Retinal pigment epithelial cell (primary cell): ENCODE data around the gene LAMA1.

Experiments used
- DNase-seq: peaks from one replicate; pipeline ENCODE4 v3.0.0-alpha.2; 2010; ENCODE audit warnings: low read depth
- H3K4me3 ChIP-seq: 2 replicates; pipeline ENCODE4 v1.5.1; 2011; ENCODE audit warnings: mild to moderate bottlenecking, low read length, control low read depth, moderate library complexity
- TF ChIP-seq, protein P1 (sequence below): conservative IDR thresholded peaks from 2 replicates; pipeline ENCODE4 v1.5.1; 2011; ENCODE audit warnings: low read depth, low read length, control low read depth, inconsistent platforms

The LAMA1 gene

DNA sequence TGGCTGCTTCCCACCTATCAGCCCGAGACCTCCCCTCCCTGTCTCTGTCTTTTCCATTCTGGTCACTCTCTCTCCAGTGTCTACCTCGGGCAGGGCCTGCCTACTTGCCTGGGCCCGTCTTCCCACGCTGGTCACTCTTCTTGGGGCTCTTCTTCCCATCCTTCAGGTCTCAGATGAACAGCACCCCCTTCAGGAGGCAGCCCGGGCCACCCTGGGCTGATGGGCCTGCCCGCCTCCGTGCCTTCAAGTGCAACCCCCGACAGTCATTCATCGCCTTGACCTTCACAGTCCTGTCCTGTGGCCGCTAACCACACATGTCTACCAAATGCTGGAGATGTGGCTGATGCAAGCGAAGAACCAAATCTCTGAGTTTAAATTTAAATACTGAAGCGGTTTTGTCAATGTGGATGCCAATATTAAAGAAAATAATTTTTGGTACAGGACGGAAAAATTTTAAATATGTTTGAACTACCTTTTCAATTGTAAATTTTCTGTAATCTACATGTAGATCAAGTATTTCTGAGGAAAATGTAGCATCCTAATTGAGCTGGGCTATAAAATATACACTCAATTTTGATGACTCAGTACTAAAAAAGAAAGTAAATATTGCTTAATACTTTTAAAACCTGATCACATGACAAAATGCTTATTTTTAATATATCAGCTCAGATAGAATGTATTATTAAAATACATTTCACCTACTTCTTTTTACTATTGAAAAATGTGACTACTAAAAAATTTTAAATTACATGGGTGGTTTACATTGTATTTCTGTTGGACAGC, 96.4 kb downstream of the LAMA1 start:
- DNase-seq, result no peak
- TF ChIP-seq, protein P1, sequence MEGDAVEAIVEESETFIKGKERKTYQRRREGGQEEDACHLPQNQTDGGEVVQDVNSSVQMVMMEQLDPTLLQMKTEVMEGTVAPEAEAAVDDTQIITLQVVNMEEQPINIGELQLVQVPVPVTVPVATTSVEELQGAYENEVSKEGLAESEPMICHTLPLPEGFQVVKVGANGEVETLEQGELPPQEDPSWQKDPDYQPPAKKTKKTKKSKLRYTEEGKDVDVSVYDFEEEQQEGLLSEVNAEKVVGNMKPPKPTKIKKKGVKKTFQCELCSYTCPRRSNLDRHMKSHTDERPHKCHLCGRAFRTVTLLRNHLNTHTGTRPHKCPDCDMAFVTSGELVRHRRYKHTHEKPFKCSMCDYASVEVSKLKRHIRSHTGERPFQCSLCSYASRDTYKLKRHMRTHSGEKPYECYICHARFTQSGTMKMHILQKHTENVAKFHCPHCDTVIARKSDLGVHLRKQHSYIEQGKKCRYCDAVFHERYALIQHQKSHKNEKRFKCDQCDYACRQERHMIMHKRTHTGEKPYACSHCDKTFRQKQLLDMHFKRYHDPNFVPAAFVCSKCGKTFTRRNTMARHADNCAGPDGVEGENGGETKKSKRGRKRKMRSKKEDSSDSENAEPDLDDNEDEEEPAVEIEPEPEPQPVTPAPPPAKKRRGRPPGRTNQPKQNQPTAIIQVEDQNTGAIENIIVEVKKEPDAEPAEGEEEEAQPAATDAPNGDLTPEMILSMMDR, result peak; percentile 20
- H3K4me3 ChIP-seq, result no peak overlapping the region

DNA sequence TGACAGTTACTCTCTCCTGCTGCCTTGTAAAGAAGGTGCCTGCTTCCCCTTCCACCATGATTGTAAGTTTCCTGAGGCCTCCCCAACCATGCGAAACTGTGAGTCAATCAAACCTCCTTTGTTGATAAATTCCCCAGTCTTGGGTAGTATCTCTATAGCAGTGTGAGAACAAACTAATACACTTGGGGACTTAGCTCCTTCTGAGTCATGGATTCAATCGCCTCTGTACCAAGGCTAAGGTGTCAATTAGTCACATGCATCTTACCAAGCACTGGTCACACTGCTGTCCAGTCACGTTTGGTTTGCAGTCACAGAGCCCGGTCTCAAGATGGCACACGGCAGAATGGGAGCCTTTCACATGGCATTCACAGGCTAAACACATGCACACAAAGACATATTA, 100.6 kb downstream of the LAMA1 start:
- no peak overlapping the region for H3K4me3 ChIP-seq
- TF ChIP-seq, protein P1, result no peak
- no peak for DNase-seq

DNA sequence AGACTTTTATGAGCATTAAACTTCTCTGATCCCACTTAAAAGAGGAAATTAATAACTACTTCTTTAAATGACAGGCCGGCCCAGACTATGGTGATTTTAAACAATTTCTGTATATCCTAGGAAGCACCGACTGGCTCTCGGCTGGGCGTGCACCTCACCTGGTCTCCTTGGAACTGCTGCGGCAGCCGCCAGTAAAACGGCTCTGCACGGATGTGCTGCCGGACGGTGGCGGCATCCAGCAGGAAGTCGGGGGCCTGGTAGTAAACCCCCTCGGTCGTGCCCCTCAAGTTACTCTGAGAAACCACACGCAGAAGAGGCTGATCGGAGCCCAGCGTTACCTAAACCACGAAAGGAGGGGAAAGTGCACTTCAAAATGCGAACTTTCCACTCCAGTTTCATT, 106.5 kb downstream of the LAMA1 start:
- H3K4me3 ChIP-seq, result no peak overlapping the region
- DNase-seq, result no peak
- TF ChIP-seq, protein P1, result no peak

DNA sequence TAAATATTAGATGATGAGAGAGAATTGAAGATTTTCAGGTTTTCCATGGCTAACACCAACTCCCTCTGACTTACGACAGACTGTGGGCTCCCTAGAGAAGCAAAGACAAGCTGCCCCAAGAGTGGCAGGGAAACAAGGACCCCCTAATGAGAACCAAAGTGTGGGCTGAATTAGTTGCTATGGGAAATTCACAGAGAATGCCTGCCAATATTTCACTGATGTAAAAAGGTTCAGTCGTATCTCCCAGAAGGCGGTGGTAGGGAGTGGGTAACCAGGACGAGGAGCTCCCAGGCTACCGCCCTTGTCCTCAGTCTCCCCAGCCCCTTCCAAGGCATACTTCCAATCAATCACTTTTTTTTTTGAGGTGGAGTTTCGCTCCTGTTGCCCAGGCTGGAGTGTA, 113.6 kb downstream of the LAMA1 start:
- DNase-seq, result no peak

DNA sequence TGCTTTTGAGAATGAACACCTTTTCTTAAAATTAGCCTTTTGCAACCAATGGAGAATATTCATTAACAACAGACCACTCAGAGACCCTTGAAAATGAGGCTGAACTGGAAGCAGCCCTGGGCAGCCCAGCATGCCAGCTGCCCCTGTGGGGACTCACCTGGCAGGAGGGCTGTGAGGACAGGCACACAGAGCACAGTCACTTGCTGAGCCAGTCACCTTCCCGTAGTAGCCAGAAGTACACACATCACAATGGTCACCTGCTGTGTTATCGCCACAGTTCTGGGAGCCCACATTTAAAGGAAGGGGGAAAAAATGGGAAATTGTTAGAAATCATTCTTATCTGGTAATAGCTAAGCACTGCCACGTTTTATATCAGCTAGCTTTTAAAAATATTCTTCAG, 115.5 kb downstream of the LAMA1 start:
- no peak for DNase-seq
- H3K4me3 ChIP-seq, result no peak overlapping the region
- TF ChIP-seq, protein P1, result no peak

More for the DNA sequence above, 113.6 kb downstream of the LAMA1 start:
- no peak overlapping the region for H3K4me3 ChIP-seq
- TF ChIP-seq, protein P1, result no peak

DNA sequence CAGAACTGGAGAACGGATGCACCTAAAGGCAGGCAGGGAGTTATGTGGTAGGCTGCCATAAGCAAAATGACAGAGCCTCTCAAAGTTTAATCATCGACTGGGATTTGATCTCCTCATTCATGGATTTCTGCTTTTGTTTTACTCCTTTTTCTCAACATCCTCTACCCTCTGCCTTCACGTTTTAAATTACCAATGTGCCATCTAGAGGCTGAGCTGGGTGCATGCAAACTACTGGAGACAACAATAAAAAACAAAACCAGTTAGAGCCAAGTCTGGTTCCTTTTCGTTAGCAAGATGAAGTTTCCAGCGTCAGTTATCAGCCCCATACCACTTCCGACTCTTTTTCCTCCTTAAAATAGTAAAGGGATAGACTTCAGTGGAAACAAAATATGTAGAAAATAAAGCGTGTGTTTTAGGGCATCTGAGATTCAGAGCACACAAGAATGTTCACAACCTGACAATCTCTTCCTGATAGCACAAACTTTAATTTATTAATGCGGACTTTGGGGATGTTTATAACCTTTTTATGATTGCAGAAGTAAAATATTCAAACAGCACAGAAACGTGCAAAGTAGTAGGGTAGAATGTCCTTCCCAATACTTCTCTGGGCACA, 117.0 kb downstream of the LAMA1 start:
- DNase-seq, result no peak
- TF ChIP-seq, protein P1, result peak; percentile 71
- H3K4me3 ChIP-seq, result no peak overlapping the region

DNA sequence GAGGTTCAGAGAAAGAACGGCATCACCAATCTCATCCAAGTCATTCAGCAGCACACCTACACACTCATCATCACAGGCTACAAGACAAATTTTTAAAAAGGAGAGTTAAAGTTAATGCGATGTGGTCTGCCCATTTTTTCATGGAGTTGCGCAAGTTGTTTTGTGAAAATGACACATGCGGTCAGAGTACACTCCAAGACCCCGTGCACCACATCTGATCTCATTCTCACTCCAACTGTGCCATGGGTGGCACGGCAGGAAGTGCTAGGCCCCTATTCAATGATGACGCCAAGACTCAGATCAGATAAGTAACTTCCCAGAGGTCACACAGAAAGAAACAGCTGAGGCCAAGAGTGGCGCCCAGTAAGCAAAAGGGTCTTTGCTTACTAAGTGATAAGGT, 119.8 kb downstream of the LAMA1 start:
- DNase-seq, result no peak
- H3K4me3 ChIP-seq, result no peak overlapping the region
- TF ChIP-seq, protein P1, result no peak
